ENCODE results near the gene SOBP. TPM values are rescaled to one million over a fixed set of nuclear protein-coding genes. Genes with fewer than 3 reads are reported as not detected.

The SOBP gene
- total and polyA plus RNA-seq, 10 donors = 0.87 to 7.8 (median 4.9) TPM

DNA sequence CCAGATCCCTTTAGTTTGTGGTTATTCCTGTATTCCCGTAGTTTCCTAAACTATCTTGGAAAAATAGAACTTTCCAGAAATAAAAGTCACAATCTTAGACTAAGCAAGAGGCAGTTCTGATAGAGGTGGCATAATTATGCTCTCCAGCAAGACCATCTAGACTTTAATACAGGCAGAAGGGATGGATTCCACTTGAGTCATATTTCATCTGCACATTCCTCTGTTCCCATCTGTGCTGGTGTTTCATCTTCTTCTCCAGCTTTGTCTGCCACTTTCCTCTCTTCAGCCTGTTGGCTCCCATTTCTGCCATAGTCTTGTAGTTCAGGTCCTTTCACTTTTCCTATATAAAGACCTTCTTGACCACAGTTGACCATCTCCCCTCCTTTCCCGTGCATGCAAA lies 102.9 kb downstream of the SOBP start:
- Histone ChIP-seq H3K4me3 (no peak overlapping the region), H3K27me3 (replicated peaks in 1 of 7) (no peaks in the 10 kb centered on the region), H3K4me1 (no peaks in the 10 kb centered on the region), H3K27ac (no peak overlapping the region), H3K9me3 (no peaks in the 10 kb centered on the region), H3K36me3 (no peaks in the 10 kb centered on the region)
- intact Hi-C loops (cut with DNase I; ENCODE audit: low total_unique reads) = no loop called here
- WGBS, 5 donors = 80 to 91% (median 89%) methylated on average over 2 of the region's 2 CpGs
- DNase-seq = no peak
- TF ChIP-seq, protein P1, sequence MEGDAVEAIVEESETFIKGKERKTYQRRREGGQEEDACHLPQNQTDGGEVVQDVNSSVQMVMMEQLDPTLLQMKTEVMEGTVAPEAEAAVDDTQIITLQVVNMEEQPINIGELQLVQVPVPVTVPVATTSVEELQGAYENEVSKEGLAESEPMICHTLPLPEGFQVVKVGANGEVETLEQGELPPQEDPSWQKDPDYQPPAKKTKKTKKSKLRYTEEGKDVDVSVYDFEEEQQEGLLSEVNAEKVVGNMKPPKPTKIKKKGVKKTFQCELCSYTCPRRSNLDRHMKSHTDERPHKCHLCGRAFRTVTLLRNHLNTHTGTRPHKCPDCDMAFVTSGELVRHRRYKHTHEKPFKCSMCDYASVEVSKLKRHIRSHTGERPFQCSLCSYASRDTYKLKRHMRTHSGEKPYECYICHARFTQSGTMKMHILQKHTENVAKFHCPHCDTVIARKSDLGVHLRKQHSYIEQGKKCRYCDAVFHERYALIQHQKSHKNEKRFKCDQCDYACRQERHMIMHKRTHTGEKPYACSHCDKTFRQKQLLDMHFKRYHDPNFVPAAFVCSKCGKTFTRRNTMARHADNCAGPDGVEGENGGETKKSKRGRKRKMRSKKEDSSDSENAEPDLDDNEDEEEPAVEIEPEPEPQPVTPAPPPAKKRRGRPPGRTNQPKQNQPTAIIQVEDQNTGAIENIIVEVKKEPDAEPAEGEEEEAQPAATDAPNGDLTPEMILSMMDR (IDR thresholded peaks at IDR 0.05 in 8 of 11, conservative IDR thresholded peaks at IDR 0.05 in 3 of 11) = no peak
- no peak for TF ChIP-seq POLR2AphosphoS5 (IDR thresholded peaks at IDR 0.05)
- TF ChIP-seq POLR2A (IDR thresholded peaks at IDR 0.05) = no peak

DNA sequence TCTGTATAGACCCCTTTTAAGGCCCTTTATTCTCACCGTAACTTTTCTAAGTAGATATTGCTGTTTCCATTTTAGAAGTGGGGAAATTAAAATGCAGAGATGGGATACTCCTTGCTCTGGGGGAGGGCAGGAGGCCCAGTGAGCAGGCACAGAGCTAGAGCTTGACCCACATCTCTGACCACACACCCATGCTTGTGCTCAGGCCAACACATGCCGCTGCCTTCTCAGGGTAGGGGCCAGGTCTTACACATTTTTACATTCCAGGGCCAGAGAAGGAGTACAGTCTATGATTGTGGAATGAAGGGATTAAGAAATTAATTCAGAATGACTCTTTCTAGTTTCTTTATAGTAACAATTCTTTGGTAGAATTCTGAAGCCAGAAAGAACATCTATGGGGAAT lies 104.8 kb downstream of the SOBP start:
- Histone ChIP-seq H3K9me3 (no peaks in the 10 kb centered on the region), H3K4me3 (no peak overlapping the region), H3K36me3 (no peaks in the 10 kb centered on the region), H3K27ac (no peak overlapping the region), H3K27me3 (replicated peaks in 1 of 7) (no peaks in the 10 kb centered on the region), H3K4me1 (no peaks in the 10 kb centered on the region)
- intact Hi-C loops (cut with DNase I; ENCODE audit: low total_unique reads) = no loop called here
- 80 to 96% (median 89%) methylated on average over 2 of the region's 2 CpGs for WGBS, 5 donors
- no peak for DNase-seq
- TF ChIP-seq, protein P1 (IDR thresholded peaks at IDR 0.05 in 8 of 11, conservative IDR thresholded peaks at IDR 0.05 in 3 of 11) = no peak
- TF ChIP-seq POLR2AphosphoS5 (IDR thresholded peaks at IDR 0.05) (no peak), POLR2A (IDR thresholded peaks at IDR 0.05) (no peak)

DNA sequence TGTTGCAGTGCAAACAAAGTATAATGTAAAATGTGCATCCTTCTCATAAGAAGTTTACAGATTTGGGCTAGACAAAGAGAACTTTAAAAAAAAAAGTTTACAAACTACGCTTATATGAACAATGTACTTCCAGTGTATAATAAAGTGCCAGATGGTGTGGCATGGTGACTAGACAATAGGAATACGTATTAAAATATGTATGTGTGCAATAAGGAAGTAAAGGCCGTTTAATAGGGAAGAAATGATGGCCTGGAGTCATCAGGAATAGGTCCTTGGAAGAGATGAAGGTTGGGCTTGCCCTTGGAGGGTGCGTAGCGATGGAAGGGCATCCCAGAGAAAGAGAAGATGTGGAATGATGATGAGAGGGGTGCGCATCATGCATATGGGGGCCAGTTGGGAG lies 108.2 kb downstream of the SOBP start:
- 87 to 96% (median 92%) methylated on average over 6 of the region's 6 CpGs for WGBS, 5 donors
- H3K36me3 ChIP-seq = no peaks in the 10 kb centered on the region
- intact Hi-C loops (cut with DNase I; ENCODE audit: low total_unique reads) = no loop called here
- H3K27ac ChIP-seq = no peak overlapping the region
- DNase-seq = no peak
- H3K4me1 ChIP-seq = peaks cover 0 to 4% (median 0%) of the 10 kb centered on the region in 6 donors
- H3K9me3 ChIP-seq = no peaks in the 10 kb centered on the region
- no peaks in the 10 kb centered on the region for H3K27me3 ChIP-seq (replicated peaks in 1 of 7)
- no peak for TF ChIP-seq POLR2A (IDR thresholded peaks at IDR 0.05)
- no peak for TF ChIP-seq POLR2AphosphoS5 (IDR thresholded peaks at IDR 0.05)
- TF ChIP-seq, protein P1 (IDR thresholded peaks at IDR 0.05 in 8 of 11, conservative IDR thresholded peaks at IDR 0.05 in 3 of 11) = no peak
- no peak overlapping the region for H3K4me3 ChIP-seq

DNA sequence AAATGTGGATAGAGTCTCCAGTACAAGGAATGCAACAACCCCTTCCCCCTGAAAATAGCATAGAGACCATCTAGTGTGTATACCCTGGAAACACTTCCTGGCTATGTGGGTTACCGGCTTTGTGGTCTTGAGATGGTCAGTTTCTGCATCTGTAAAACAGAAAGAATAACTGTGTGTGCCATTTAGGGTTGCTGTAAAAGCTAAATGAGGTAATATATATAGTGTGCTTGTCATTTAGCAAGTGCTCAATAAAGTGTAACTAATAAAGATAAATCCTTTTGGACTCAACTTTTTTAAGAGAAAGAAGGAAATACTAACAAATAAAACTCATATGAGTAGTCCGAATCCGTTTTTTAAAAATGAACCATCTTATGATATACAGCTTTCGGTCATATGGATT lies 109.1 kb downstream of the SOBP start:
- H3K36me3 ChIP-seq = no peaks in the 10 kb centered on the region
- no peaks in the 10 kb centered on the region for H3K9me3 ChIP-seq
- H3K27ac ChIP-seq = no peak overlapping the region
- TF ChIP-seq POLR2A (IDR thresholded peaks at IDR 0.05) (no peak), POLR2AphosphoS5 (IDR thresholded peaks at IDR 0.05) (no peak)
- TF ChIP-seq, protein P1 (IDR thresholded peaks at IDR 0.05 in 8 of 11, conservative IDR thresholded peaks at IDR 0.05 in 3 of 11) = no peak
- no peak overlapping the region for H3K4me3 ChIP-seq
- H3K4me1 ChIP-seq = peaks cover 0 to 4% (median 0%) of the 10 kb centered on the region in 6 donors
- H3K27me3 ChIP-seq (replicated peaks in 1 of 7) = no peaks in the 10 kb centered on the region
- WGBS, 5 donors = 87 to 96% (median 90%) methylated on average over 4 of the region's 4 CpGs
- intact Hi-C loops (cut with DNase I; ENCODE audit: low total_unique reads) = no loop called here
- DNase-seq = no peak
